Dedifferentiated amniotic fluid mesenchymal stem cell (primary cell): ENCODE results near the gene FYN.

Experiments
- DNase-seq: peaks from one replicate; pipeline ENCODE4 v3.0.0-alpha.2; 2016; ENCODE audit errors: extremely low spot score

Gene FYN

GRCh38 chr6:111806561-111807497 lies 66.4 kb downstream of the FYN start:
- DNase-seq = no peak

GRCh38 chr6:111806165-111806547 lies 67.1 kb downstream of the FYN start:
- DNase-seq = no peak

GRCh38 chr6:111805511-111806164 lies 67.6 kb downstream of the FYN start:
- DNase-seq = no peak

- DNase-seq = no peak
Measured at GRCh38 chr6:111804627-111805235, 68.5 kb downstream of the FYN start.

GRCh38 chr6:111803804-111804203 lies 69.4 kb downstream of the FYN start:
- DNase-seq = no peak

GRCh38 chr6:111803371-111803770 lies 69.9 kb downstream of the FYN start:
- DNase-seq = no peak

- DNase-seq = no peak
Measured at GRCh38 chr6:111802720-111803330, 70.4 kb downstream of the FYN start.

- DNase-seq = no peak
Measured at GRCh38 chr6:111802015-111802414, 71.2 kb downstream of the FYN start.

GRCh38 chr6:111800821-111801220 lies 72.4 kb downstream of the FYN start:
- no peak for DNase-seq

GRCh38 chr6:111800259-111800765 lies 72.9 kb downstream of the FYN start:
- no peak for DNase-seq

- DNase-seq = no peak
Measured at GRCh38 chr6:111799576-111800258, 73.5 kb downstream of the FYN start.

- no peak for DNase-seq
Measured at GRCh38 chr6:111798281-111798725, 74.9 kb downstream of the FYN start.

- no peak for DNase-seq
Measured at GRCh38 chr6:111796310-111796918, 76.8 kb downstream of the FYN start.

- no peak for DNase-seq
Measured at GRCh38 chr6:111795558-111795957, 77.7 kb downstream of the FYN start.

GRCh38 chr6:111794727-111795452 lies 78.4 kb downstream of the FYN start:
- no peak for DNase-seq

GRCh38 chr6:111794300-111794699 lies 79.0 kb downstream of the FYN start:
- no peak for DNase-seq

- no peak for DNase-seq
Measured at GRCh38 chr6:111793711-111794111, 79.5 kb downstream of the FYN start.

GRCh38 chr6:111792914-111793700 lies 80.1 kb downstream of the FYN start:
- no peak for DNase-seq

GRCh38 chr6:111792241-111792640 lies 81.0 kb downstream of the FYN start:
- DNase-seq = no peak
